Esophagus squamous epithelium (tissue), 4 donors: ENCODE data around the gene ADAMTSL3.

Experiments used
- POLR2A ChIP-seq, 4 donors: fragments of 450-650 bp; IDR thresholded peaks; one replicate each; pipeline ENCODE4 v1.6.1; 2017; ENCODE audit warnings: antibody characterized with exemption in 4 of 4, mild to moderate bottlenecking in 4 of 4, moderate library complexity in 3 of 4
- TF ChIP-seq, protein P1 (sequence below), 6 experiments: fragments of 450-650 bp in 4 of 6; fragments of 200-600 bp in 2 of 6; sonication (generic) in 2 of 6; IDR thresholded peaks; one replicate each; pipeline ENCODE4 v1.5.1; 2016 to 2019; ENCODE audit warnings: antibody characterized with exemption in 6 of 6, mild to moderate bottlenecking in 4 of 6, moderate library complexity in 4 of 6

DNA sequence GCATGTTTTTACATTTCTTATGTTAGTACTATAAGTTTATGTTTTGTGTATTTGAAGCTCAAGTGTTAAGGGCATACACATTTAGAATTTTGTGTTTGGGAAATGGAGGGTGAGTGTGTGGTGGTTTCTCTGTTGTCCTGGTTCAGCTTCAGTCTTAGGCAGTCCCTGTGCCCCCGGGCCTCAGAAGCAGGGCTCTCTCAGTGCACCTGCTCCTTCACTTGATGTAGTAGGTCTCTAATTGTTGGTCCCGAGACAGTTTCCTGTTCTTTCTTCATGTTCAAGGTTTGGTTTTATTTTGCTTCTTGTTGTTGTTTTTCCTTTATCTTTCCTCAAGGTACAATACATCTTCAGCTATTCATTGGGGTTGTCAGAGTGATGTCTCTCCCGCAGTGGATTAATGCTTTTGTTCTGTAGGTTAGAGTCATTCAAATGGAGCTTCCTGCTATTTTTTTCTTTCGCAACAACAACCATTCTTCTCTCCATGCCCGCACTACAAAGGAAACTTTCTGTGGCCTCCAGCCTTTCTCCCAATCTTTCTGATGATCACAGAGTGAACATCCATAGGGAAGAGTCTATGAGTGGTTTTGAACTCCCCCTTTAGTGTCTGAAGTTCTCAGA lies 403.9 kb downstream of the ADAMTSL3 start:
- TF ChIP-seq, protein P1, sequence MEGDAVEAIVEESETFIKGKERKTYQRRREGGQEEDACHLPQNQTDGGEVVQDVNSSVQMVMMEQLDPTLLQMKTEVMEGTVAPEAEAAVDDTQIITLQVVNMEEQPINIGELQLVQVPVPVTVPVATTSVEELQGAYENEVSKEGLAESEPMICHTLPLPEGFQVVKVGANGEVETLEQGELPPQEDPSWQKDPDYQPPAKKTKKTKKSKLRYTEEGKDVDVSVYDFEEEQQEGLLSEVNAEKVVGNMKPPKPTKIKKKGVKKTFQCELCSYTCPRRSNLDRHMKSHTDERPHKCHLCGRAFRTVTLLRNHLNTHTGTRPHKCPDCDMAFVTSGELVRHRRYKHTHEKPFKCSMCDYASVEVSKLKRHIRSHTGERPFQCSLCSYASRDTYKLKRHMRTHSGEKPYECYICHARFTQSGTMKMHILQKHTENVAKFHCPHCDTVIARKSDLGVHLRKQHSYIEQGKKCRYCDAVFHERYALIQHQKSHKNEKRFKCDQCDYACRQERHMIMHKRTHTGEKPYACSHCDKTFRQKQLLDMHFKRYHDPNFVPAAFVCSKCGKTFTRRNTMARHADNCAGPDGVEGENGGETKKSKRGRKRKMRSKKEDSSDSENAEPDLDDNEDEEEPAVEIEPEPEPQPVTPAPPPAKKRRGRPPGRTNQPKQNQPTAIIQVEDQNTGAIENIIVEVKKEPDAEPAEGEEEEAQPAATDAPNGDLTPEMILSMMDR (IDR thresholded peaks at IDR 0.05), result no peak
- no peak for TF ChIP-seq POLR2A (IDR thresholded peaks at IDR 0.05)
